Neuron (in vitro differentiated cells): Measurements from ENCODE around the gene MYO16.

Experiments used
- H2AFZ ChIP-seq: one replicate; pipeline ENCODE4 v1.6.1; 2013; ENCODE audit warnings: low read depth, mild to moderate bottlenecking, inconsistent platforms, low read length, moderate library complexity
- H3K27me3 ChIP-seq: one replicate; pipeline ENCODE4 v1.6.1; 2013; ENCODE audit warnings: low read length; ENCODE audit not compliant: insufficient read depth
- H3K36me3 ChIP-seq: one replicate; pipeline ENCODE4 v1.6.1; 2013; ENCODE audit warnings: low read length; ENCODE audit not compliant: insufficient read depth
- H3K4me1 ChIP-seq: one replicate; pipeline ENCODE4 v1.6.1; 2013; ENCODE audit warnings: low read length; ENCODE audit not compliant: insufficient read depth
- H3K4me3 ChIP-seq: 2 replicates; pipeline ENCODE4 v1.5.1; 2013; ENCODE audit warnings: mild to moderate bottlenecking, low read length, moderate library complexity
- H3K9me3 ChIP-seq: one replicate; pipeline ENCODE4 v1.6.1; 2013; ENCODE audit warnings: low read length

Gene MYO16

GRCh38 chr13:108955741-108956140 is 326.3 kb downstream of the MYO16 start:
- Histone ChIP-seq H2AFZ (no peak overlapping the region), H3K36me3 (no peaks in the 10 kb centered on the region), H3K9me3 (no peaks in the 10 kb centered on the region), H3K27me3 (no peaks in the 10 kb centered on the region), H3K4me3 (no peak overlapping the region), H3K4me1 (peaks cover 11% of the 10 kb centered on the region)

- Histone ChIP-seq H3K4me1 (peaks cover 11% of the 10 kb centered on the region), H3K27me3 (no peaks in the 10 kb centered on the region), H3K9me3 (no peaks in the 10 kb centered on the region), H3K4me3 (no peak overlapping the region), H3K36me3 (no peaks in the 10 kb centered on the region), H2AFZ (no peak overlapping the region)
Observed at GRCh38 chr13:108957369-108958012, 328.1 kb downstream of the MYO16 start.

GRCh38 chr13:108958013-108958376 is 328.6 kb downstream of the MYO16 start:
- Histone ChIP-seq H3K27me3 (no peaks in the 10 kb centered on the region), H3K36me3 (no peaks in the 10 kb centered on the region), H3K9me3 (no peaks in the 10 kb centered on the region), H3K4me1 (peaks cover 11% of the 10 kb centered on the region), H3K4me3 (no peak overlapping the region), H2AFZ (no peak overlapping the region)

GRCh38 chr13:108959234-108959633 is 329.8 kb downstream of the MYO16 start:
- H3K9me3 ChIP-seq = no peaks in the 10 kb centered on the region

GRCh38 chr13:108960006-108960405 is 330.6 kb downstream of the MYO16 start:
- peaks cover 11% of the 10 kb centered on the region for H3K4me1 ChIP-seq
- H3K36me3 ChIP-seq = no peaks in the 10 kb centered on the region
- no peaks in the 10 kb centered on the region for H3K9me3 ChIP-seq
- H2AFZ ChIP-seq = no peak overlapping the region
- H3K27me3 ChIP-seq = no peaks in the 10 kb centered on the region
- H3K4me3 ChIP-seq = no peak overlapping the region

More at GRCh38 chr13:108959234-108959633, 329.8 kb downstream of the MYO16 start:
- H3K27me3 ChIP-seq = no peaks in the 10 kb centered on the region
- H3K36me3 ChIP-seq = no peaks in the 10 kb centered on the region
- H3K4me3 ChIP-seq = no peak overlapping the region
- no peak overlapping the region for H2AFZ ChIP-seq
- H3K4me1 ChIP-seq = peaks cover 11% of the 10 kb centered on the region

GRCh38 chr13:108961542-108962125 is 332.2 kb downstream of the MYO16 start:
- Histone ChIP-seq H3K9me3 (no peaks in the 10 kb centered on the region), H3K4me3 (no peak overlapping the region), H3K4me1 (peaks cover 11% of the 10 kb centered on the region), H2AFZ (no peak overlapping the region), H3K36me3 (no peaks in the 10 kb centered on the region), H3K27me3 (no peaks in the 10 kb centered on the region)

DNA sequence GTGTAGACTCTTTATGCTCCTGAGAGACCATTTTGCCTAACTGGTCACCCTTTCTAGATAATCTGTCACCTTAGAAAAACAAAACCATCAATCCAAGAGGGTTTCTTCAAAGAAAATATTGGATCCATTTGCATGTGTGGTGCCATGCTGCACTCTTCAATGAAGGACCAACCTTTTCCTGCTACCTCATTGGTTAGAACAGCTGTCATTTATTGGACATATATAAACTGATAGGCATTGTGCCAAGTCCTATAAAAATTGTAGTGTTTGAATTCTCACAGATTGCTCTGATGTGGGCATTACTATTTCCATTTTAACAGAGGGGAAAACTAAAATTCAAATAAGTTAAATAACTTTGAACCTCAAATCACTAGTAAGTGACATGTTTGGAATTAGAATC is 333.2 kb downstream of the MYO16 start:
- no peaks in the 10 kb centered on the region for H3K9me3 ChIP-seq
- no peak overlapping the region for H3K4me3 ChIP-seq
- no peaks in the 10 kb centered on the region for H3K27me3 ChIP-seq
- H2AFZ ChIP-seq = no peak overlapping the region
- H3K4me1 ChIP-seq = peaks cover 8% of the 10 kb centered on the region
- H3K36me3 ChIP-seq = no peaks in the 10 kb centered on the region

DNA sequence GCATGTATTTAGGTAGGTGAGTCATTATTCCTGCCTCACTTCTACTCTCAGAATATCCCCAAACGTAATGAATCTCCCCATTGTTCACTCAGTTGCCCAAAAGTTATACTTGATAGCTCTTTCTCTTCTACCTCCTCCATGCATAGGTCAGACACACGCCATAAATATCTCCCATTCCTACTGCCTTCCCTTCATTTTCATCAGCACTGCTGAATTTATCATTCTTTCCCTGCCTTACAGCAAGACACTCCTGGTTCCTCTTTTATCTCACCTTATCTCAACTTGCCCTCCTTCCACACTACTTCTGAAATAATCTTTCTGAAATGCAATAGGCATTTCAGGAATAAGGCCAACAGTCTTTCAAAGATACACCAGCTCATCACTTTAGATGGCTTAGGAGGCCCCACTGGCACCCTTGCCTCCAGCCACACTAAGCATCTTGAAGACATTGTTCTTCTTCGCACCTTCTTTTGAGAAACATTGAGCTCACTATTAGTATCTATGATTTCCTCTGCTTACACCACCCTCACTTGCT is 333.9 kb downstream of the MYO16 start:
- Histone ChIP-seq H3K9me3 (no peaks in the 10 kb centered on the region), H3K4me3 (no peak overlapping the region), H3K36me3 (no peaks in the 10 kb centered on the region), H2AFZ (no peak overlapping the region), H3K27me3 (no peaks in the 10 kb centered on the region), H3K4me1 (peaks cover 6% of the 10 kb centered on the region)

GRCh38 chr13:108963846-108964600 is 334.6 kb downstream of the MYO16 start:
- no peaks in the 10 kb centered on the region for H3K36me3 ChIP-seq
- H3K4me3 ChIP-seq = no peak overlapping the region
- H3K9me3 ChIP-seq = no peaks in the 10 kb centered on the region
- no peak overlapping the region for H2AFZ ChIP-seq
- no peaks in the 10 kb centered on the region for H3K27me3 ChIP-seq
- peaks cover 6% of the 10 kb centered on the region for H3K4me1 ChIP-seq

DNA sequence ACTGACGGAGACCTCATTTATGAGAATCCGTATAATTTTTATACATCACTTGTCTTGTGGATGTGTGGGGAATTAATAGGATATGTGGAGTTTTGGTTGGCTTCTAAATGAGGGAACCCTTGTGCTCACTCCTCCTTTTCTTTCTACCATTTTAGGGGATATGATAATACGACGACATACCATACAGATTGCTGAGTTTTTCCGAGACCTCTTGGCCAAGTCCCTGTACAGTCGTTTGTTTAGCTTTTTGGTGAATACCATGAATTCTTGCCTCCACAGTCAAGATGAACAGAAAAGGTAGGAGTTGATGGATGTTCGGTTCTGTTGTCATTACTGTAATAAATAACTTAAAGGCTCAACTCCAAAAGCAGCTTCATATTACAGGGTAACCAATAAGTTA is 335.2 kb downstream of the MYO16 start:
- Histone ChIP-seq H3K4me1 (no peaks in the 10 kb centered on the region), H3K9me3 (peaks cover 3% of the 10 kb centered on the region), H2AFZ (no peak overlapping the region), H3K36me3 (no peaks in the 10 kb centered on the region), H3K27me3 (no peaks in the 10 kb centered on the region), H3K4me3 (no peak overlapping the region)

GRCh38 chr13:108967371-108967770 is 338.0 kb downstream of the MYO16 start:
- no peak overlapping the region for H2AFZ ChIP-seq
- no peaks in the 10 kb centered on the region for H3K27me3 ChIP-seq
- H3K4me3 ChIP-seq = no peak overlapping the region
- H3K9me3 ChIP-seq = peaks cover 3% of the 10 kb centered on the region
- H3K4me1 ChIP-seq = no peaks in the 10 kb centered on the region
- no peaks in the 10 kb centered on the region for H3K36me3 ChIP-seq

GRCh38 chr13:108968566-108968965 is 339.2 kb downstream of the MYO16 start:
- Histone ChIP-seq H3K36me3 (no peaks in the 10 kb centered on the region), H3K27me3 (no peaks in the 10 kb centered on the region), H3K9me3 (peaks cover 3% of the 10 kb centered on the region), H3K4me3 (no peak overlapping the region), H2AFZ (no peak overlapping the region), H3K4me1 (no peaks in the 10 kb centered on the region)

DNA sequence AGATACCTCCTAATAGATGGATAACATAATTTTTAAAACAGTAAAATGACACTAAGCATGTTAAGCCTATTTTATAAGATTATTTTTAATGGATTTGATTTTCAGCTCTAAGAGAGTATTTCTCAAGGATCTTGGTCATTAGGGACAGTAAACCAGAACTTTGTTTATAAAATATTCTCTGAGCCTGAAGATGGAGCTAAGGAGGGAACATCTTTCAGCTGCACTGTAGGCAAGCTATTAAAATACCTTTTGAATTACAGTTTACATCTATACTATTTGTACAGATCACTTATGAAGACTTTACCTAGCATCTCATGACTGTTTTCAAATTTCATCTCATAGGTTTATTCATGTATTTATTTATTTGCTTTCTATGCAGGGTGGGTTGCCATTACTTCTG is 345.3 kb downstream of the MYO16 start:
- Histone ChIP-seq H3K27me3 (no peaks in the 10 kb centered on the region), H2AFZ (no peak overlapping the region), H3K36me3 (no peaks in the 10 kb centered on the region), H3K9me3 (peaks cover 1% of the 10 kb centered on the region), H3K4me3 (no peak overlapping the region), H3K4me1 (peaks cover 5% of the 10 kb centered on the region)
